ENCODE measurements around the gene SLCO4A1.
A peak's percentile ranks its signal among the peaks of the same experiment; 100 is the strongest.

SLCO4A1 gene

DNA sequence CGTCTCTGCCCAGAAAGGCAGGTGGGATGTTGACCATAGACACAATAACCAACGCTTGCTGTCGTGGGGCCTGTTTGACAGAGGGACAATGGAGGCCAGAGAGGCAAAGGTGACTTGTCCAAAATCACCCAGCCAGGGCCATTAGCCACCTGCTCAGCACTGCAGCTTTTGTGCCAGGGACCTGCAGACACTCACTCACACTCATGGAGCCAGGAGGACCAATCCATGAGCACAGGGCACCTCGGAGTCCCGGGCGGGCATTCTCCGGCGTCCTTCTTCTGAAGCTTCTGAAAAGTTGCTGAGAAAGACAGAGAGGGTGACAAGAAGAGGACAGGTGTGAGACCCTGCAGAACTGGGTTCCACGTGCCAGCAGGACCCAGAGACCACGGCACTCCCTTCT lies 45.4 kb upstream of the SLCO4A1 start:
- DNase-seq (ENCODE audit: low spot score): no peak
- in situ Hi-C loops (cut with MboI; ENCODE audit: low sequenced_read_pairs, unreplicated experiment): no loop called here
- TF ChIP-seq, protein P1, sequence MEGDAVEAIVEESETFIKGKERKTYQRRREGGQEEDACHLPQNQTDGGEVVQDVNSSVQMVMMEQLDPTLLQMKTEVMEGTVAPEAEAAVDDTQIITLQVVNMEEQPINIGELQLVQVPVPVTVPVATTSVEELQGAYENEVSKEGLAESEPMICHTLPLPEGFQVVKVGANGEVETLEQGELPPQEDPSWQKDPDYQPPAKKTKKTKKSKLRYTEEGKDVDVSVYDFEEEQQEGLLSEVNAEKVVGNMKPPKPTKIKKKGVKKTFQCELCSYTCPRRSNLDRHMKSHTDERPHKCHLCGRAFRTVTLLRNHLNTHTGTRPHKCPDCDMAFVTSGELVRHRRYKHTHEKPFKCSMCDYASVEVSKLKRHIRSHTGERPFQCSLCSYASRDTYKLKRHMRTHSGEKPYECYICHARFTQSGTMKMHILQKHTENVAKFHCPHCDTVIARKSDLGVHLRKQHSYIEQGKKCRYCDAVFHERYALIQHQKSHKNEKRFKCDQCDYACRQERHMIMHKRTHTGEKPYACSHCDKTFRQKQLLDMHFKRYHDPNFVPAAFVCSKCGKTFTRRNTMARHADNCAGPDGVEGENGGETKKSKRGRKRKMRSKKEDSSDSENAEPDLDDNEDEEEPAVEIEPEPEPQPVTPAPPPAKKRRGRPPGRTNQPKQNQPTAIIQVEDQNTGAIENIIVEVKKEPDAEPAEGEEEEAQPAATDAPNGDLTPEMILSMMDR (IDR thresholded peaks at IDR 0.05; ENCODE audit: borderline replicate concordance, control extremely low read depth, extremely low read depth, insufficient read depth, missing control alignments): no peak

DNA sequence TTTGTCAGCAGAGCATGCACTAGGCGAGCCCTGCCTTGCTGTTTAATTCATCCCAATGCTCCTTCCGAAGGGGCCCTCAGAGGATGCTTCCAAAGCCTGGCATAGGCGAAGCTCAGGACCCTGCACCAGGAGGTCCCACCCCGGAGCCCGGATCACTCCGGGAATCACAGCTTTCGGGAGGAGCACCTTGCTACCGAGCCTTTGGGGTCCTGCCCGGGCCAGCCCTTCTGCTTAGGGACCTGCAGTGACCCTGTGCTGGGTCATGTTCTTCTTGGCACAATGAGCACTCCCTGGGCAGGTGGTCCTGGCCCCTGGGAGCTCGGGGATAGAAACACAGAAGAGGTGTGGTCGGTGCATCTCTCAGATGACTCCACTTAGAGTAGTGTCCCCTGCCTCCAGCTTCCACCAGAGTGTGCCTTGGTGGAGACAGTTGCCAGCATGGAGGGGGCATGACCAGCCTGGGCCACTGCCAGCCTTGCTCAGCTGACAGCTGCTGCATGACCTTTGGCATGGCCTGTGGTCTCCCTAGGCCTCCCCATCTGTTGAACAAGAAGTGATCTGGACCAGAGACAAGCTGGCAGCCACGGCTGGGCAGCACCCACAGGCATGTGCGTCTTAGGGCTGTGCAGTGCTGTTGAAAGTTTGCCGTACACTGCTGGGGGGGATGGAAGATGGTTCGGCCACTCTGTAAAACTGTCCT lies 44.7 kb upstream of the SLCO4A1 start:
- in situ Hi-C loops (cut with MboI; ENCODE audit: low sequenced_read_pairs, unreplicated experiment): no loop called here
- TF ChIP-seq, protein P1 (IDR thresholded peaks at IDR 0.05; ENCODE audit: borderline replicate concordance, control extremely low read depth, extremely low read depth, insufficient read depth, missing control alignments): no peak

DNA sequence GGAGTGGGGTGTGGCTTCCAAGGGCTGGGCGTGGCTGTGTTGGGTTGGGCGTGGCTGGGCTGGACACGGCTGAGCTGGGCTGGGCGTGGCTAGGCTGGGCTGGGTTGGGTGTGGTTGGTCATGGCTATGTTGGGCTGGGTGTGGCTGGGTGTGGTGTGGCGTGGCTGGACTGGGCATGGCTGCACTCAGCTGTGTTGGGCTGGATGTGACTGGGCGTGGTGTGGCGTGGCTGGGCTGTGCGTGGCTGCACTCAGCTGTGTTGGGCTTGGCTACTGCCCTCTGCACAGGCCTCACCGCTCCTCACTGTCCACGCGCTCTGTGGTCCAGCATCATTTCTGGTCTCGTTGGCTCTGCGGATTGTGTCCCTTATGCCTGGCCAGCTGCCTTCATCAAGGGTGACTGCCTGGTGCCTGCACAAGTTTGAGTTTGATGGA lies 43.5 kb upstream of the SLCO4A1 start:
- peak; percentile 72 for DNase-seq (ENCODE audit: low spot score)
- in situ Hi-C loops (cut with MboI; ENCODE audit: low sequenced_read_pairs, unreplicated experiment): no loop called here
- TF ChIP-seq, protein P1 (IDR thresholded peaks at IDR 0.05; ENCODE audit: borderline replicate concordance, control extremely low read depth, extremely low read depth, insufficient read depth, missing control alignments): no peak

More for the DNA sequence above, 44.7 kb upstream of the SLCO4A1 start:
- DNase-seq (ENCODE audit: low spot score): no peak

DNA sequence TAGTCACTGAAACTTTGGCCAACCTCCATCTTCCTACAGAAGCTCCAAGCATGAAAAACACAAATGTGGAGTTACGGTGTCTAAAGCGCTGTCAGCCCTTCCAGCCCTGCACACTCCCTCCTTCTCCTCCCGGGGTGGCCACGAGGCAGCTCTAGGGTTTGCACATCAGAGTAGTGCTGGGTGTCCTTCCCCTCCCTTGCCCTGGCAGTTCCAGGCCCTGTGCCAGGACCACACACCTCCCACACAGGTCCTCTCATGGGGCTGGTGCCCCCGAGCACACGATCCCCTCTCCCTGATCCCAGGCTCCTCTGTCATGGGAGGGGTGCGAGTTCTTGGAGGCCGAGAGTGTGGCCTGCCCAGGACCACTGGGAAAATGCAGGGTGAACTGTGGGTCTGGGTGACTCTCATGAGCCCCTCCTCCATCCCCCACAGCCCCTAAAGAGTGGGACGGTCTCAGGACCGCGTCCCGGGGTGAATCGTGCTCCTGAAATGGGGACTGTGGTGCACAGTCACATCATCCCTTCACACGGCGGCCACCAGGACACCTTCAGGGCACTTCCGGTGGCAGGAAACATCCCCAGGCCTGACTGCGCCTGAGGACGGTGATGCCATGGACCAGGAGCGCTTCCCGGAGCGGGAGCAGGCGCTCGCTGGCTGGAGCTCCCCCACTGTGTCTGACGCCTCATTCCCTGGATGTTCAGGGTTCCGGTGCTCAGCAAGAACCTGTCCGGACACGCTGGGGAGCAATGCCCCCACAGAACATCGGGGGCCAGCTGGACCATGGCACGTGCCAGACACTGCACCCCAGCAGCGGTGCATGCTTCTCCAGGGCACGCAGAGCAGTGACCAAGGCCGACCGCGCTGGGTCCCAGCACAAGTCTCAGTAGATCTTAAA lies 42.8 kb upstream of the SLCO4A1 start:
- TF ChIP-seq, protein P1 (IDR thresholded peaks at IDR 0.05; ENCODE audit: borderline replicate concordance, control extremely low read depth, extremely low read depth, insufficient read depth, missing control alignments): no peak
- in situ Hi-C loops (cut with MboI; ENCODE audit: low sequenced_read_pairs, unreplicated experiment): no loop called here
- no peak for DNase-seq (ENCODE audit: low spot score)

DNA sequence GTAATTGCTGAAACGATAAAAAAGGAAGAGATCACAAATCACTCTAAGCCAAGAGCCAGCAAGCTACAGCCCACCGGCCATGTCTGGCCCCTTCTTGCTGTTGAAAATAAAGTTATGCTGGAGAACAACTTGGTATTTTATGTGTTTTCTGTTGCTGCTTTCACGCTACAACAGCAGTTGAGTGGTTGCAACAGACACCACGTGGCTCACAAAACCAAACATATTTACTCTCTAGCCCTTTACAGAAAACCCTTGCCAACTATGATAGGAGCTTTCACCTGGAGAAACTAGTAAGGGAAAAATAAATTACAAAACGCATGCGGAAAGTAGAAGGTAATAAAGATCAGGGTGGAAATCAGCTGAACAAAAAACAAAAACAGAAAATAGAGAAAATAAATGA lies 41.1 kb upstream of the SLCO4A1 start:
- in situ Hi-C loops (cut with MboI; ENCODE audit: low sequenced_read_pairs, unreplicated experiment): no loop called here
- no peak for DNase-seq (ENCODE audit: low spot score)
- TF ChIP-seq, protein P1 (IDR thresholded peaks at IDR 0.05; ENCODE audit: borderline replicate concordance, control extremely low read depth, extremely low read depth, insufficient read depth, missing control alignments): no peak

DNA sequence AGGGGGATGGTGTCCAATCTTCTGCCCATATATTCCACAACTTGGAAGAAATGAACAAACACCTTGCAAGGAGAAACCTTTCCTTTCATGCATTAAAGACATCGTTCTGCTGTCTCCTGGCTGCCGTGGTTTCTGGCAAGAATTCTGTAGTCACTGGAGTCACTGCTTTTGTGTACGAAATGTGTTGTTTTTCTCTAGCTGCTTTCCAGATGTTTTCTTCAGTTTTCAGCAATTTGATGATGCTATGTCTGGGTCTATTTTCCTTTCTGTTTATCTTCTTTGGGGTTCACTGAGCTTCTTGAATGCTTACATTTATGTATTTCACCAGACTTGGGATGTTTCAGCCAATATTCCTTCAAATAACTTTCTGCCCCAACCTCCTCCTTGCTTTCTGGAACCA lies 40.6 kb upstream of the SLCO4A1 start:
- TF ChIP-seq, protein P1 (IDR thresholded peaks at IDR 0.05; ENCODE audit: borderline replicate concordance, control extremely low read depth, extremely low read depth, insufficient read depth, missing control alignments): no peak
- DNase-seq (ENCODE audit: low spot score): no peak
- in situ Hi-C loops (cut with MboI; ENCODE audit: low sequenced_read_pairs, unreplicated experiment): no loop called here

Data from GM13976 (cell line).